Measurements from ENCODE around the gene BOC.

GRCh38 chr3:113223475-113224281 is 12.3 kb downstream of the BOC start:
- no peak for TF ChIP-seq SOX6 (IDR thresholded peaks at IDR 0.05)
- TF ChIP-seq SOX6 (CRISPR knock-in tag; IDR thresholded peaks at IDR 0.05), result no peak
- TF ChIP-seq CEBPG (CRISPR knock-in tag; IDR thresholded peaks at IDR 0.05), result no peak
- TF ChIP-seq NR2C2 (CRISPR knock-in tag; IDR thresholded peaks at IDR 0.05; ENCODE audit: borderline replicate concordance), result no peak
- no peak for TF ChIP-seq NR2F6 (IDR thresholded peaks at IDR 0.05)
- no peak for TF ChIP-seq NR2F6 (CRISPR knock-in tag; IDR thresholded peaks at IDR 0.05)
- TF ChIP-seq, protein P1, sequence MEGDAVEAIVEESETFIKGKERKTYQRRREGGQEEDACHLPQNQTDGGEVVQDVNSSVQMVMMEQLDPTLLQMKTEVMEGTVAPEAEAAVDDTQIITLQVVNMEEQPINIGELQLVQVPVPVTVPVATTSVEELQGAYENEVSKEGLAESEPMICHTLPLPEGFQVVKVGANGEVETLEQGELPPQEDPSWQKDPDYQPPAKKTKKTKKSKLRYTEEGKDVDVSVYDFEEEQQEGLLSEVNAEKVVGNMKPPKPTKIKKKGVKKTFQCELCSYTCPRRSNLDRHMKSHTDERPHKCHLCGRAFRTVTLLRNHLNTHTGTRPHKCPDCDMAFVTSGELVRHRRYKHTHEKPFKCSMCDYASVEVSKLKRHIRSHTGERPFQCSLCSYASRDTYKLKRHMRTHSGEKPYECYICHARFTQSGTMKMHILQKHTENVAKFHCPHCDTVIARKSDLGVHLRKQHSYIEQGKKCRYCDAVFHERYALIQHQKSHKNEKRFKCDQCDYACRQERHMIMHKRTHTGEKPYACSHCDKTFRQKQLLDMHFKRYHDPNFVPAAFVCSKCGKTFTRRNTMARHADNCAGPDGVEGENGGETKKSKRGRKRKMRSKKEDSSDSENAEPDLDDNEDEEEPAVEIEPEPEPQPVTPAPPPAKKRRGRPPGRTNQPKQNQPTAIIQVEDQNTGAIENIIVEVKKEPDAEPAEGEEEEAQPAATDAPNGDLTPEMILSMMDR (CRISPR knock-in tag; IDR thresholded peaks at IDR 0.05), result no peak
- TF ChIP-seq ZIK1 (CRISPR knock-in tag; IDR thresholded peaks at IDR 0.05; ENCODE audit: borderline replicate concordance, low read depth), result no peak

All from HepG2 (cell line).